D721Med (cell line): ENCODE measurements around the gene OSGEPL1.
"Not testable (repeated sequence)": the region's sequence is repeated elsewhere in the genome, so short reads cannot be mapped to it uniquely, and the experiment has no call there.

ENCODE experiments used
- DNase-seq: peaks from one replicate; pipeline ENCODE4 v3.0.0; 2011; ENCODE audit warnings: low spot score; ENCODE audit not compliant: insufficient read length
- FAIRE-seq: peaks from 2 replicates; lab custom pipeline; 2011; peaks lifted over from hg19 to GRCh38; lab: Jason Lieb, UNC
- CTCF ChIP-seq: IDR thresholded peaks from 2 replicates; pipeline ENCODE4 v1.5.1; 2012; ENCODE audit warnings: mild to moderate bottlenecking, control low read depth; ENCODE audit not compliant: insufficient read depth; ENCODE audit errors: missing control alignments

The OSGEPL1 gene

GRCh38 chr2:189726849-189727248, 35.7 kb downstream of the OSGEPL1 start:
- FAIRE-seq (no peak), DNase-seq (no peak)
- TF ChIP-seq CTCF, result no peak

- TF ChIP-seq CTCF, result no peak
- DNase-seq (no peak), FAIRE-seq (no peak)
Measured at GRCh38 chr2:189726271-189726670, 36.3 kb downstream of the OSGEPL1 start.

GRCh38 chr2:189723192-189723591, 39.4 kb downstream of the OSGEPL1 start:
- FAIRE-seq (no peak), DNase-seq (no peak)
- TF ChIP-seq CTCF, result no peak

GRCh38 chr2:189719571-189719970, 43.0 kb downstream of the OSGEPL1 start:
- no peak for FAIRE-seq
- no peak for DNase-seq
- TF ChIP-seq CTCF, result no peak

GRCh38 chr2:189717593-189717992, 45.0 kb downstream of the OSGEPL1 start:
- not testable (repeated sequence) for DNase-seq, FAIRE-seq

GRCh38 chr2:189709501-189710221, 52.9 kb downstream of the OSGEPL1 start:
- FAIRE-seq, result no peak
- DNase-seq, result no peak
- TF ChIP-seq CTCF, result no peak

- FAIRE-seq (no peak), DNase-seq (no peak)
- TF ChIP-seq CTCF, result no peak
Measured at GRCh38 chr2:189702071-189702470, 60.5 kb downstream of the OSGEPL1 start.

GRCh38 chr2:189700681-189701080, 61.9 kb downstream of the OSGEPL1 start:
- DNase-seq, result no peak
- no peak for TF ChIP-seq CTCF
- FAIRE-seq, result no peak
